Activated CD4-positive, alpha-beta T cell treated with anti-CD3 and anti-CD28 coated beads, Interleukin-2, amount 50 U/mL, for 48 hours (primary cell): ENCODE data around the gene ANO9.

ENCODE experiments used
- DNase-seq, 2 experiments: peaks; one replicate each; pipeline ENCODE4 v3.0.0-alpha.2; 2020

The ANO9 gene

DNA sequence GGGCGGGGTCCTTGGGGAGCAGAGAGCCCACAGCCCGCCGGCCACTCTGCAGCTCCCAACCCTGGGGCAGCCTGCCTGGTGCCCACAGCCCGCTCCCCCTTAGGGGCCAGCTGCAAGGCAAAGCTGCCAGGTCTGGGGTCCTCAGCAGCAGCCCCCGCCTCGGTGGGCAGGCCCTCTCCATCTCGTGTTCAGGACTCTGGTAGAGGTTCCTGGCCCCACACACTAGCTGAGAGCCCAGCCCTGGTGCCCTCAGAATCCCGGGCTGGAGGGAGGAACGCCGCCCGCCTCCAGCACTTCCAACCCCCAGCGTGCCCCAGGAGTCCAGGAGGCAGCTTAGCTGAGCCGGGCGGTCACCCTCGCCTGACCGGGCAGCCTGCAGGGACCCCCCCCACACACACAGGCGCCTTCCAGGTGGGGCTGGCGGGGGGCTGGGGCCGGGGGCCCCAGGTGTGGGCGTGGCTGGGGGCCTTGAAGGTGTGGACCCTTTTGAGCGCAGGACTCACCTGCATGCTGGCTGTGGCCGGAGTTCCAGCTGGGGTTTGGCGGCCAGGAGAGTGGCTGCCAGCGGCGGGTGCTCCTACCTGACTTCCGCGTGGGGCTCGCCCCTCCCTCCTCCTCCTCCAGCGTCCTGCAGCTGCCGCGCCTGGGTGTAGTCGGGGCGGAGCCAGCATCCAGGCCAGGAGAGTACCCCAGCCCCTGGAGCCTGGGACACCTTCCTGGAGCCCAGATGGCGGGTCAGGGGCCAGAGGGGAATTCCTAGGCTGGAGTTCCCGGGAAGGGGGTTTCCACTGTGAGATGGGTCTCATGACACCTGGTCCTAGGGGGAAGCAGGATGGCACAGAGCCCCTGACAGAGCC, at the start of gene ANO9:
Gene ANO9, minus strand, starts transcription at position 594 of the 857 bp plus-strand sequence. Its CDS starts 85 bp downstream, at position 509.
- DNase-seq, result peak; percentile 70 to 75

- no peak for DNase-seq
These were observed 49.5 kb upstream of the ANO9 start for GRCh38 chr11:491358-491757.

GRCh38 chr11:490930-491260, 49.1 kb upstream of the ANO9 start:
- no peak for DNase-seq

GRCh38 chr11:490186-490929, 48.5 kb upstream of the ANO9 start:
- no peak for DNase-seq

- DNase-seq, result no peak
These were observed 47.9 kb upstream of the ANO9 start for GRCh38 chr11:489610-490185.

- no peak for DNase-seq
These were observed 47.2 kb upstream of the ANO9 start for GRCh38 chr11:488992-489391.

- DNase-seq, result no peak
These were observed 46.8 kb upstream of the ANO9 start for GRCh38 chr11:488579-488978.

GRCh38 chr11:488062-488461, 46.3 kb upstream of the ANO9 start:
- DNase-seq, result no peak

DNA sequence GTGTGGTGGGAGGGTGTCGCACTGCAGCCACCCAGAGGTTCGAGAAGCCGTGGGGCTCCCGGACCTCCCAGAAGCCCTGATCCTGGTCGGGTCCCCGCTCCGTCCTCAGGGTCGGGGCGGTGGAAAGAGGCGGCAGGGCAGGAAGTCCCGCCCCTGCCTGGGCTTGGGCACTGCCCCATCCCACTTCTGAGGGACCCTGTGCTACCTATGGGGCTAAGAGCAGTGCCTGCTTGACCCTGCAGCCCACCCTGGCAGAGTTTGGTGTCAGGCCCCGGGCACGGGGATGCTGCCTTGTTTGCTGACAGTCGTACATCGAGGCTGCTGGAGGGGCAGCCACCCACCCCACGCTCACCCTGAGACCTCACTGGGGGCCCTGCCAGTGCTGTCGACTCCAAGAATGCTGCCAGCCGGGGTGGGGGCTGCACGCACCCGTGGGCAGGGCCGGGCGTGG, 45.8 kb upstream of the ANO9 start:
- DNase-seq, result no peak

GRCh38 chr11:486189-486588, 44.4 kb upstream of the ANO9 start:
- DNase-seq, result no peak

- DNase-seq, result no peak
These were observed 42.8 kb upstream of the ANO9 start for GRCh38 chr11:484616-485015.

DNA sequence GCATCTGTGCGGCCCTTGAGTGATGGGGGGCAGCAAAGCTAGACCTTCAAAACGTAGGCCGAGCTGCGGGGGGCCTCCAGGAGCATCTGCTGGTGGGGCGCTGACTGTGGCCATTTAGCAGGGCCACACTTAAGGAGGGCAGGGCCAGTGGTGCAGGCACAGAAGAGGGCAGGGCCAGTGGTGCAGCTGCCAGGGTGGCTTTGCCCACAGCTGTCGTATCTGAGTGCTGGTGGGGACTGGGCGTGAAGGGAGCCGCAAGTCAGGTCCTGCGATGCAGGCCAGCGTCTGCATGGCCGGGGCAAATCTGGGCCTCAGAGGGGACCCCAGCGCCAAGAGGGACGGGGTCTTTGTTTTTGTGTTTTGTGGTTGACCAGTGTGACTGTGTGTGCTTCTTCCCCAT, 37.5 kb upstream of the ANO9 start:
- no peak for DNase-seq

DNA sequence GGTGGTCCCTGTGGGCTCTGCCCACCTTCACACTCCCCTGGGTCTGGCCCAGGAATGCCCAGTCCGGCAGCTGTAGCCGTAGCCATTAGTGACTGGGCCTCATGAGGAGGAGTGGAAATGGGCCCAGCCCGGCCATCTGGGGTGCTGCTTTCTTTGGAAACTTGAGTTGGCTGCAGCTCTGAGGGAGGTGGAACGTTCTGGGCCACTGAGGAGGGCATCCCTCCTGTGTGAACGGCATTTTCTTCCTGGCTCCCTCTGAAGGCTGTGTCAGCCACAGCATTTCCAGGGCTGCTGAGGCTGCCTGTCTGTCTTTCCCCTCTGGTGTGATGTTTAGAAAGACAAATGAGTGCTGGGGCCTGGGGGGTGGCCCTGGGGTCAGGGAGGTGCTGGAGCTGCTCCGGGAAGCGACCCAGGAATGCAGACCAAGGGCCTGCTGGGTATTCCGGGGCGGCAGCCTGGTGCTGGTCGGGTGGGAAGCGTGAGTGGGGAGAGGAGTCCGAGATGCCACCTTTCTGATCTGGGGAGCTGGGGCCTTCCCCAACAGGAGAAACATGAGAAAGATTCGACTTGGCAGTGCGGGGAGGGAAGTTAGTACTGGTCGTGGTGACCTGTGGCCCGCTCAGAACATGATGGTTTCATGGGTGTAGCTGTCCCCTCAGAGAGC, 35.4 kb upstream of the ANO9 start:
- DNase-seq, result no peak

DNA sequence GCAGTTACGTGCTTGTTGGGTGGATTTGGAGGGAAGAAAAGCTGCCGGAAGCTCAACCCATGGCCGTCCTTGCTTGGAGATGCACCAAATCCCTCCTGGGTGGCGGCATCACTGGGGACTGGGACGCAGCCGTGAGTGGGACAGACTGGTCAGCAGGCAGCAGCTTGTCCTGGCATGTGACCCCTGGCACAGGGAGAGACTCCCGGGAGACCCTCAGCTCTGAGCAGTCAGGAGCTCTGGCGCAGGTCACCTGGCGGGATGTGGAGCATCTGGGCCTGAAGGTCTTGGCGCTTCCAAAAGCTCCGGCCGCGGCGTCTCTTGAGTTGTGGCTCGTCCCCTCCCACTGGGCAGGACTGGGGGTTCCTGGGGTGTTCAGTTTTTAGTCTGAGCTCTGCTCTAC, 34.6 kb upstream of the ANO9 start:
- no peak for DNase-seq

GRCh38 chr11:475941-476340, 34.1 kb upstream of the ANO9 start:
- DNase-seq, result no peak

DNA sequence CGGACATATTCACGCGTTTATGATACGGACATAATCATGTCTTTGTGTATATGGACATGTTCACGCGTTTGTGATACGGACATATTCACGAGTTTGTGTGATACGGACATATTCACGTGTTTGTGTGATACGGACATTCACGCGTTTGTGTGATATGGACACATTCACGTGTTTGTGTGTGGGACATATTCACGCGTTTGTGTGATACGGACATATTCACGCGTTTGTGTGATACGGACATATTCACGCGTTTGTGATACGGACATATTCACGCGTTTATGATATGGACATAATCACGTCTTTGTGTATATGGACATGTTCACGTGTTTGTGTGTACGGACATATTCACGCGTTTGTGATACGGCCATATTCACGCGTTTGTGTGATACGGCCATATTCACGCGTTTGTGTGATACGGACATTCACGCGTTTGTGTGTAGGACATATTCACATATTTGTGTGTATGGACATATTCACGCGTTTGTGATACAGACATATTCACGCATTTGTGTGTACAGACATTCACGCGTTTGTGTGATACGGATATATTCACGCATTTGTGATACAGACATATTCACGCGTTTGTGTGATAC, 33.2 kb upstream of the ANO9 start:
- DNase-seq, result no peak

DNA sequence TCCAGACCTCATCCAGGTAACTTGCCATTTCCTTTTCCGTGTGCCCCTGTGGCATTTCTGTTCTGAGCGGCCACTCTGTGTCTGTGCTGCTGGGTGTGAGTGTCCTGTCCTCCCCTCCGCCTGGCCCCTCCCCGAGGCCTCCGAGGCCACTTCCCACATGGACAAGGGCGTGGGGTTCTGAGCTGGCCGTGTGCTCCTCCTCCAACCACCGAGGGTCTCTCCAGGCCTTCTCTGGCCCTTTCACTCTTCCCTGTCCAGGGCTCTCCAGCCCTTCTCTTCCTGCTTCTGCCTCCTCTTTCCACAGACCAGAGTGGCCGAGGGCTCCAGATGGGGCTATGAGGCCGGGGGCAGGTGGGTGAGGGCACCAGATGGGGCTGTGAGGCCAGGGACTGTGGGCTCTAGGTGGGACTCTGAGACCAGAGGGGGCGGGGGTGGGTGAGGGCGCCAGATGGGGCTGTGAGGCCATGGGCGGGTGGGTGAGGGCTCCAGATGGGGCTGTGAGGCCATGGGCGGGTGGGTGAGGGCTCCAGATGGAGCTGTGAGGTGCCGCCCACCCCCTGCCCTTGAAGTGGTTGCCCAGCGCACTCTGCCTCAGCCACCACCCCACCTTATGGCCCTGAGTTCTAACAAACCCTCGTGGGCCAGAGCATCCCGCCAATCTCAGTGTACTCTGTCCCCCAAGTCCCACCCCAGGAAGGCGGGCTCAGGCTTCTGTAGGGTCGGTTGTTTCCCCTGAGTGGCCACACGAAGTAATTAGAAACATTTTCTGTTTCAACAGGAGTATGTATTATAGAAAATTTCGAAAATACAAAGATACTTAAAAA, 32.4 kb upstream of the ANO9 start:
- no peak for DNase-seq

DNA sequence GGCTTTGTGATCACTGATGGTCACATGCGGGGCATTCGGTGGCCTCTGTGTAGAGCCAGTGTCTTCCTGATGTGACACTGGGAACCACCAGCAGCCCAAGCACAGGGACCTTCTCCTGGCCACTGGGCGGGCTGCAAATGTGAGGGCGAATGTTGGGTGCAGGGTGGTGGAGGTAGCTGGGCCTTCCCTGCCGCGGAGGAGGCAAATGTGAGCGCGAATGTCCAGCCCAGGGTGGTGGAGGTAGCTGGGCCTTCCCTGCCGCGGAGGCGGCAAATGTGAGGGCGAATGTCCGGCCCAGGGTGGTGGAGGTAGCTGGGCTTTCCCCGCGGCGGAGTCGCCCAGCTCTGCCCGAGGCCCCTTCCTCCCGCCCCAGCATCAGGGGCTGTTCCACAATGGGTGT, 31.6 kb upstream of the ANO9 start:
- no peak for DNase-seq

- no peak for DNase-seq
These were observed 31.0 kb upstream of the ANO9 start for GRCh38 chr11:472816-473215.

DNA sequence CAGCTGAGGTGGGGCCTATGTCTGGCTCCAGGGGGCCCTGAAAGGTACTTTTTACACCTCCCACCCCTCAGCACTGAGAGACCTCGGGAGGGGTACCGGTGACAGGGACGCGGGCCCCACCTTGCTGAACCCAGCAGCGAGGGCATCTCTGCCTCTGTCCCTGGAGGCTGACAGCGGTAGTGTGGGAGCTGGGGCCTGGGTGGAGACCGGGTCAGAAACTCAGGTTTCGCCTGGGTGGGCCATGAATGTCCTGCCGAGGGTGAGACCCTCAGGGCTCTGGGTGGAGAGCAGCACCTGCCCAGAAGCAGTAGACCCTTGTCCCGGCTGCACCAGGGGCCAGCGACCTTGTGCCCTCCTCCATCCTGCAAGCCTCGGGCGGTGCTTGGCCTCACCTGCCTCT, 30.5 kb upstream of the ANO9 start:
- DNase-seq, result no peak

DNA sequence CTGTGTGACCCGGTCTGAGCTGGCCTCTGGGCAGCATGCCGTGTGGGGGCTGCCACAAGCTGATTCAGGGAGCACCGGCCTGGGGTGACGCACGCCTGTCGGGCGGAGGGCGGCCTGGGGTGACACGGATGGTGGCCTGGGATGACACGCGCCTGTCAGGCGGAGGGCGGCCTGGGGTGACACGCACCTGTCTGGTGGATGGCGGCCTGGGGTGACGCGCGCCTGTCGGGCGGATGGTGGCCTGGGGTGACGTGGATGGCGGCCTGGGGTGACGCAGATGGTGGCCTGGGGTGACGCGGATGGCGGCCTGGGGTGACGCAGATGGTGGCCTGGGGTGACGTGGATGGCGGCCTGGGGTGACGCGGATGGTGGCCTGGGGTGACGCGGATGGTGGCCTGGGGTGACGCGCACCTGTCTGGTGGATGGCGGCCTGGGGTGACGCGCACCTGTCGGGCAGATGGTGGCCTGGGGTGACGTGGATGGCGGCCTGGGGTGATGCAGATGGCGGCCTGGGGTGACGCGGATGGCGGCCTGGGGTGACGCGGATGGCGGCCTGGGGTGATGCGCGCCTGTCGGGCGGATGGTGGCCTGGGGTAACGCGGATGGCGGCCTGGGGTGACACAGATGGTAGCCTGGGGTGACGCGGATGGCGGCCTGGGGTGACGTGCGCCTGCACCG, 29.8 kb upstream of the ANO9 start:
- DNase-seq, result no peak
